Liver (tissue), 9 donors: Measurements from ENCODE around the gene ANXA3. TPM values are rescaled to one million over a fixed set of nuclear protein-coding genes. Genes with fewer than 3 reads are reported as not detected.

Experiments
- DNase-seq: peaks from one replicate; pipeline ENCODE4 v3.0.0-alpha.2; 2017; ENCODE audit warnings: low spot score
- H3K27ac ChIP-seq, 2 donors: one replicate each; pipeline ENCODE4 v1.7.0; 2013; ENCODE audit warnings: inconsistent platforms in 2 of 2, low read length in 2 of 2, control low read depth in 1 of 2, low read depth in 1 of 2, mild to moderate bottlenecking in 1 of 2
- H3K27me3 ChIP-seq, 4 donors: one replicate each; pipeline versions ENCODE4 v1.6.1 to v1.7.0; 2013; ENCODE audit warnings: low read length in 3 of 4, inconsistent platforms in 1 of 4, mild to moderate bottlenecking in 1 of 4, moderate library complexity in 1 of 4; ENCODE audit not compliant: control insufficient read depth in 4 of 4, insufficient read depth in 4 of 4
- H3K36me3 ChIP-seq, 4 donors: one replicate each; pipeline versions ENCODE4 v1.6.1 to v1.7.0; 2013; ENCODE audit warnings: low read length in 3 of 4, mild to moderate bottlenecking in 3 of 4, low read depth in 1 of 4, moderate library complexity in 1 of 4; ENCODE audit not compliant: control insufficient read depth in 4 of 4, insufficient read depth in 3 of 4
- H3K4me1 ChIP-seq, 4 donors: one replicate each; pipeline versions ENCODE4 v1.6.1 to v1.7.0; 2013; ENCODE audit warnings: low read length in 3 of 4, mild to moderate bottlenecking in 3 of 4, moderate library complexity in 1 of 4; ENCODE audit not compliant: control insufficient read depth in 4 of 4, insufficient read depth in 4 of 4
- H3K4me3 ChIP-seq, 3 donors: one replicate each; pipeline versions ENCODE4 v1.6.1 to v1.7.0; 2013; ENCODE audit warnings: low read length in 3 of 3, control low read depth in 1 of 3, low read depth in 1 of 3, mild to moderate bottlenecking in 1 of 3
- H3K9ac ChIP-seq, 2 donors: one replicate each; pipeline ENCODE4 v1.7.0; 2013; ENCODE audit warnings: low read length in 2 of 2, mild to moderate bottlenecking in 2 of 2, moderate library complexity in 2 of 2, control low read depth in 1 of 2, low read depth in 1 of 2
- H3K9me3 ChIP-seq, 4 donors: one replicate each; pipeline versions ENCODE4 v1.6.1 to v1.7.0; 2013; ENCODE audit warnings: low read length in 3 of 4; ENCODE audit not compliant: control insufficient read depth in 4 of 4
- ATF3 ChIP-seq: IDR thresholded peaks from 2 replicates; pipeline ENCODE4 v1.6.1; 2016; ENCODE audit warnings: antibody characterized with exemption
- CTCF ChIP-seq: fragments of 150-350 bp; IDR thresholded peaks from 2 replicates; pipeline ENCODE4 v1.5.1; 2017; ENCODE audit warnings: improper control_type of control experiment, low read depth, low read length; ENCODE audit not compliant: missing input control
- EGR1 ChIP-seq, 2 donors: IDR thresholded peaks; 2 replicates each; pipeline ENCODE4 v1.6.1; 2016 to 2018; ENCODE audit warnings: antibody characterized with exemption in 2 of 2, low read depth in 2 of 2
- FOXA1 ChIP-seq: IDR thresholded peaks from 2 replicates; pipeline ENCODE4 v1.6.1; 2016; ENCODE audit warnings: antibody characterized with exemption
- FOXA2 ChIP-seq: IDR thresholded peaks from 2 replicates; pipeline ENCODE4 v1.6.1; 2016; ENCODE audit warnings: antibody characterized with exemption
- GABPA ChIP-seq, 2 donors: IDR thresholded peaks in 1 of 2; conservative IDR thresholded peaks in 1 of 2; 2 replicates each; pipeline ENCODE4 v1.6.1; 2016; ENCODE audit warnings: antibody characterized with exemption in 2 of 2, mild to moderate bottlenecking in 1 of 2, moderate library complexity in 1 of 2
- HNF4G ChIP-seq: IDR thresholded peaks from 2 replicates; pipeline ENCODE4 v1.6.1; 2016; ENCODE audit warnings: antibody characterized with exemption
- JUND ChIP-seq, 2 donors: IDR thresholded peaks; 2 replicates each; pipeline ENCODE4 v1.6.1; 2016; ENCODE audit warnings: antibody characterized with exemption in 2 of 2
- MAX ChIP-seq: IDR thresholded peaks from 2 replicates; pipeline ENCODE4 v1.6.1; 2016; ENCODE audit warnings: antibody characterized with exemption
- RAD21 ChIP-seq, 2 donors: IDR thresholded peaks; 2 replicates each; pipeline ENCODE4 v1.6.1; 2016; ENCODE audit warnings: antibody characterized with exemption in 2 of 2, mild to moderate bottlenecking in 2 of 2
- RXRA ChIP-seq, 2 donors: IDR thresholded peaks; 2 replicates each; pipeline ENCODE4 v1.6.1; 2017 to 2018; ENCODE audit warnings: antibody characterized with exemption in 2 of 2, mild to moderate bottlenecking in 1 of 2
- SP1 ChIP-seq: IDR thresholded peaks from 2 replicates; pipeline ENCODE4 v1.6.1; 2018; ENCODE audit warnings: antibody characterized with exemption, mild to moderate bottlenecking
- ZBTB33 ChIP-seq: IDR thresholded peaks from 2 replicates; pipeline ENCODE4 v1.6.1; 2016; ENCODE audit warnings: antibody characterized with exemption
- WGBS: extraction: QIAGEN DNeasy Blood & Tissue Kit; methylation state at CpG from one replicate; pipeline ENCODE4 v1.1.7; 2013; 5-methylcytosine and 5-hydroxymethylcytosine counted together
- polyA plus RNA-seq, 2 donors: library from polyadenylated mRNA; stranded (reverse) in 1 of 2; unstranded in 1 of 2; fragments of 200-250 nt in 1 of 2; fragments of >200 nt in 1 of 2; fragmentation: Nextera tagmentation in 1 of 2; extraction: Ambion mirVana in 1 of 2; gene quantifications; one replicate each; pipeline versions ENCODE4 v1.2.1 to v1.2.3, GENCODE V29; 2013 to 2015
- total RNA-seq, 2 donors: library from RNA; depleted of rRNA; stranded (reverse); fragments of >200 nt; gene quantifications; one replicate each; pipeline ENCODE4 v1.2.3, GENCODE V29; 2014
- donor health status: healthy.
- donor health status: healthy.
- donor health status: healthy.
- donor health status: healthy.
- donor health status: healthy.

ANXA3 gene
- total and polyA plus RNA-seq, 4 donors = 1.7 to 16.4 (median 3.4) TPM

- Histone ChIP-seq H3K36me3 (no peaks in the 10 kb centered on the region), H3K4me1 (no peaks in the 10 kb centered on the region), H3K9me3 (no peaks in the 10 kb centered on the region), H3K4me3 (no peak overlapping the region), H3K9ac (no peak overlapping the region), H3K27ac (no peak overlapping the region), H3K27me3 (peaks cover 0 to 5% (median 1%) of the 10 kb centered on the region in 4 donors)
- no peak for TF ChIP-seq HNF4G
- no peak for TF ChIP-seq EGR1 (IDR thresholded peaks at IDR 0.05; ENCODE audit: low read depth in 2 of 2)
- TF ChIP-seq SP1 = peak; percentile 9
- no peak for TF ChIP-seq MAX
- no peak for TF ChIP-seq GABPA (IDR thresholded peaks at IDR 0.05 in 1 of 2, conservative IDR thresholded peaks at IDR 0.05 in 1 of 2)
- TF ChIP-seq ATF3 = no peak
- TF ChIP-seq CTCF = no peak
- no peak for DNase-seq
Observed at GRCh38 chr4:78561677-78562076, 10.1 kb downstream of the ANXA3 start.

- Histone ChIP-seq H3K4me3 (no peak overlapping the region), H3K4me1 (no peaks in the 10 kb centered on the region), H3K27ac (no peak overlapping the region), H3K9me3 (no peaks in the 10 kb centered on the region), H3K27me3 (peaks cover 0 to 5% (median 1%) of the 10 kb centered on the region in 4 donors), H3K9ac (no peak overlapping the region), H3K36me3 (no peaks in the 10 kb centered on the region)
- 58% methylated on average over 4 of the region's 4 CpGs for WGBS
- no peak for DNase-seq
- TF ChIP-seq ZBTB33 (no peak), FOXA2 (no peak), SP1 (no peak), CTCF (no peak), FOXA1 (no peak), RXRA (IDR thresholded peaks at IDR 0.05) (no peak), RAD21 (IDR thresholded peaks at IDR 0.05) (no peak), JUND (IDR thresholded peaks at IDR 0.05) (no peak)
Observed at GRCh38 chr4:78562687-78563086, 11.1 kb downstream of the ANXA3 start.
